ENCODE results near the gene CPT1A.
"Not testable (repeated sequence)": the region's sequence is repeated elsewhere in the genome, so short reads cannot be mapped to it uniquely, and the experiment has no call there.

Gene CPT1A

DNA sequence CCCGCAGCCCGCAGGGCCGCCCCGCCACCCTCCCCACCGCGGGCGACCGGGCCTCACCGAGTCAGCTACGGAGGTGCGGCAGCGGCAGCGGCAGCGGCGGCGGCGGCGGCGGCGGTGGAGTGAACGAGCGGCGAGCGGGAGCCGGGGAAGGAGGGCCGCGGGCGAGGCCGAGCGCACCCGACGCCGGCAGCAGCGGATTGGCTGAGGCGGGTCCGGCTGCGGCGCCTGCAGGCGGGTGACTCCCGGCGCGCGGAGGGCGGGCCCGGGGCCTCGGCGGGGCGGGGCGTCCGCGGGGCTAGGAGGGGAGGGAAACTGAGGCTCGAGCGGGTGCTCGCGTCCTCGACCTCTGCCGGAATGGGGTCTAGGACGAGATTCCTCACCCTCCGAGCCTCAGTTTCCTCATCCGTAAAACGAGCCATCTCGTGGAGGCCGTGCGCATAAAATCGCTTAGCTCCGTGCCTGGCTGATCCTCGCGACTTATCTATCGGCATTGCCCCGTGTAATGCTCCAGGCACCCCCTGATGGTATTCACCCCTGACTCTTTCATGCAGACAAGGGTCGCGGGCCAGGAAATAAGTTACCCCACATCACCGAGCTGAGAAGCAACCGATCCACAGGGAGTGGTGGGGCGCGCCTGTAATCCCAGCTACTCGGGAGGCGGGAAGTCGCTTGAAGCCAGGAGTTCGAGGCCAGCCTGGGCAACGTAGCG lies at the start of gene CPT1A:
TSS of gene CPT1A (minus strand) at position 199 of the 709 bp plus-strand sequence. CDS start 26,442 bp downstream, outside the sequence.
- DNase-seq, result peak; percentile 58

DNA sequence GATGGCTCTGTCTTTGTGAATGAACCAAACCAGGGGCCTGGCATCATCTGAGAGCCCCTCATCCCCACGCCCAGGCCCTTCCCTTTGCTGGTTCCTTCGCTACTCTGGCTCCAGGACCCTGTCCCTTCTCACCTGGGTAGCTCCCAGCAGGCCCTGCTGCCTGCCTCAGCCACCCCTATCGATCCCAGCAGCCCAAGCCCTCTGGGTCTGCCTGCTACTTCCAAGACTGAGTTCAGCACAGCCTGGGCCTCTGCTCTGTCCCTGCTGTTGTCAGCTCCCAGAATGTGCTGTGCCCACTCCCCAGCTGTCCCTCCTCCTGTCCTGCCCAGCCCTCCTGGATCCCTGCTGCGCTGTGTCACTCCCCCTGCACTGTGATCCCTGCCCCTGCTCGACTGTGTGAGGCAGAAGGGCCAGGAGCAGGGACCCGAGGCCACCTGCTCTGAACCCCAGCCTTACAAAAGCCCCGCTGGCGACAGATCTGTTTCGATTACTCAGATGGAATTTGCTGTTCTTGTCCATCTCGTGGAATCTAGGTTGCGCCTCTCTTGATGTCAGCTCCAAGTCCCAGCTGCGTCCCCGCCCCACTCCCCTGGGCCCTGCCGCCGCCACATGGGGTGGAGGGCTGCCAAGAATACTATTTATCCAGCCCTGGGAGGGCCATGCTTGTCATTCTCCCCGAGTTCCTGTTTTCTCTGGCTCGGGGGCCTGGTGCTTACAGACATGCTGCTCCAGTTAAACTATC lies 48.9 kb upstream of the CPT1A start:
- no peak for DNase-seq

DNA sequence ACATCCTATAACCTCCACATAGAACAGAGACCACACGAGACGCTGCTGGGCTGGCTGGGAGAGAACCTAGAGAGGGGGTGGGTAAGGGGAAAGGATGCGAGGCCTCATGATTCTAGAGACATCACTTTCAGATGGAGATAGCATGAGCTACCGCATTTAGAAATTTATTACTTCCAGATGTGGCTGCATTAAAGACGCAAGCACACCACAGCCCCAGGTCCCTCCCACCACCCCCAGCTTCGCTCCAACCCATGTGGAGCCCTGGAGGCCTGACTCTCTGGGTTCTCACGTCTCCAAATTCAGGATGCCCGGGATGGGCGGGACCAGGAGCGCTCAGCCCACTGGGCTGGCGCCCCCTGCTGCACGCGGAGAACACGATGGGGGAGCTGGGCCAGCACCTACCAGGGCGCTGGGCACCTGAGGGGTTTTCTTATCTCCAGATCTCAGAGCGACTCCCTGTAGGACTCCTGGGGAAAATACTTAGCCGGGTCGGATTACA lies 48.3 kb upstream of the CPT1A start:
- DNase-seq, result no peak

DNA sequence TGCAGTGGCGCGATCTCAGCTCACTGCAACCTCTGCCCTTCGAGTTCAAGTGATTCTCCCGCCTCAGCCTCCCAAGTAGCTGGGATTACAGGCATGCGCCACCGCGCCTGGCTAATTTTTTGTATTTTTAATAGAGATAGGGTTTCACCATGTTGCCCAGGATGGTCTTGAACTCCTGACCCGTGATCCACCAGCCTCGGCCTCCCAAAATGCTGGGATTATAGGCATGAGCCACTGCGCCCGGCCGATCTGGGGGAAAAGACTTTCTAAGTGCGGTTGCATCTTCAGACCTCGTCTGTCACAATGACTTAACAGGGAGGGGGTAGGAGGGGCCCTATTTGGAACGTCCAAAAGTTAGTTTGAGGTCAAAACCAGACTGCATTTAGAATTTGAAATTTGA lies 43.1 kb upstream of the CPT1A start:
- DNase-seq, result not testable (repeated sequence)

DNA sequence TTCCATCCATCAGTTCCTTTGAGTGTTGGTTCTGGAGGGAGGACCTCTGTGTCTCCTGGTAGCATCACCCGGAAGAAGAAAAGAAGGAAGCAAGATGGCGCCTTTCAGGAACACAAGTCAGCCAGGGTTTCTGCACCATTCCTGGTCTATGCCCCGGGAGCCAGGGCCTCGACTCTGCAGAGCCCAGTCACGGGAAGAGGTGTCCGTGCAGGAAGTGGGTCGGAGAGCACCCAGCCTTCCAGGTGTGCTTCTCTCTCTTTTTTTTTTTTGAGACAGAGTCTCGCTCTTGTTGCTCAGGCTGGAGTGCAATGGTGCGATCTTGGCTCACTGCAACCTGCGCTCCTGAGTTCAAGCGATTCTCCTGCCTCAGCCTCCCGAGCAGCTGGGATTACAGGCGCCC lies 40.7 kb upstream of the CPT1A start:
- no peak for DNase-seq

DNA sequence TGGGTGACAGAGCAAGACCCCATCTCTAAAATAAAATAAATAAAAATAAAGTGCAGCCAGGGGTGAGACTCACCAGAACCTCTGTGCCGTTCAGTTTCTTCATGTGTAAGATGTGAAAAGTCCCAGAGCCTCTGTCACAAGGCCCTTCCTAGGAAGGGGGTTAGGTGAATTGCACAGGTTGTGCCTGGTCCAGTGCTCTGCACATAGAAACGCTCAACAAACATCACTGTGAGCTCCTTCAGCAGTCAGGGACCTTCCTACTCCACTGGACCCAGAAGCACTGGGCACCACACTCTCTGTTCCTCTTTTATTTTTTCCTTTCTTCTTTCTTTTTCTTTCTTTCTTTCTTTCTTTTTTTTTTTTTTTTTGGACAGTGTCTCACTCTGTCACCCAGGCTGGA lies 39.6 kb upstream of the CPT1A start:
- DNase-seq, result no peak

DNA sequence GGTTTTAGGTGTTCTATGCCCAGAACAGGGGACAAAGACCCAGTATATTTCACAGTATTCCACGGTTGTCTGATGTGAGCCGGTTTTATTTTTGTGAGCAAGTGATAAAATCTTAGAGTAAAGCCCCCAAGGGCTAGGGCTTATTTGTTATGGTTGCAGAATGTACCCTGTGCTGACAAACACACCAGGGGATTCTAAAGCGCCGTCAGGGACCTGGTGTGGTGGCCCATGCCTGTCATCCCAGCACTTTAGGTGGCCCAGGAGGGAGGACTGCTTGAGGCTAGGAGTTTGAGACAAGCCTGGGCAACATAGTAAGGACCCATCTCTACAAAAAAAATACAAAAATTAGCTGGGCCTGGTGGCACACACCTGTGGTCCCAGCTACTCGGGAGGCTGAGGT lies 39.1 kb upstream of the CPT1A start:
- DNase-seq, result no peak

DNA sequence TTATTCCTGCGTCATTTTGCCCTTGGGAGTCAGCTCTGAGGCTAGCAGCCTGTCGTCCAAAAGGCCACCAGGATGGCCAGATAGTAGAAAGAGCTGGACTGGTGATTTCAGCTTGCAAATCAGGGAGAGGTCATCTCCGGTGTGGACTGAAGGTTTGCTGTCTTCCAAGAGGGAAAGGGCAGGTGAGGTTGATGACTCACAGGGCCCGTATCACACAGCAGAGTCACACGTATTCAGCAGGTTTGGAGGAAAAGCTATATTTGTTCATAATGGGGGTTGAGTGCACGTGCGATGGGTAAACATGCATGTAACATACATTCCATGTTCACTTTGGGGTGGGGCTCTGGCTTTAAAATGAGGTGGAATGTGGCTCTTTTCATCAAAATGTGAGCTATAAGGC lies 36.3 kb upstream of the CPT1A start:
- no peak for DNase-seq

DNA sequence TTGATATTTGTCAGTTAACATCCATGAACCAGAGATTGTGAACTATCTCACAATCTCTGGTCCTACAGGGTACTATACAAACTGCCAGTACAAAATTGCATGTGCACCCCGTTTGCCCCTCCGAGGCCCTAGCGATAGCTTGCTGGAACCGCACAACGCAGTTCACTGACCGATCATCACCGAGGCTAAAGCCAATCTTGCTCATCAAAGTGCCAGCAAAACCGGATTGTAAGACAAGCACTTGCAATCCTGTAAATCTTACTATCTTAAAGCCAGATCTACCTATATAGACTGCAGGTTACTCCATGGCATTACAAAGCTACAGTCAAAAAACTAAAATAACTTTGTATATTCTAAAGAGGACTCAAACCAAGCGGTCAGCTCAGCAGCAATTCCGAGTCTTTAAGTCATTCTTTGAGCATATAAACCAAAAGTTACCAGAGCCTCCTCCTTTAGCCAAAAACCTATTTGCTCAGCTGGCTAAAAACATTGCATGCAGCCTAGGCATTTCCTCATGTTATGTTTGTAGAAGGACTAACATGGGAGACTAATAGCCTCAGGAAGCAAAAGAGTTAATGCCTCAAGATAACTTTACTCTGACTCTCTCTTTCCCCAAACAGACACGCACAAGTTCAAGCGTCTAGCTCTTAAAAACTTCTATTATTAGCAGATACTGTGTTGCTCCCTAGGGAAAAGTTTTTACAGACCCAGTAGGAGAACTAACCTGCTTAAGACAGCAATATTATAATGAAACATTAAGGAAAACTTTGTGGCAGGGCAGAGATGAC lies 30.7 kb upstream of the CPT1A start:
- no peak for DNase-seq

DNA sequence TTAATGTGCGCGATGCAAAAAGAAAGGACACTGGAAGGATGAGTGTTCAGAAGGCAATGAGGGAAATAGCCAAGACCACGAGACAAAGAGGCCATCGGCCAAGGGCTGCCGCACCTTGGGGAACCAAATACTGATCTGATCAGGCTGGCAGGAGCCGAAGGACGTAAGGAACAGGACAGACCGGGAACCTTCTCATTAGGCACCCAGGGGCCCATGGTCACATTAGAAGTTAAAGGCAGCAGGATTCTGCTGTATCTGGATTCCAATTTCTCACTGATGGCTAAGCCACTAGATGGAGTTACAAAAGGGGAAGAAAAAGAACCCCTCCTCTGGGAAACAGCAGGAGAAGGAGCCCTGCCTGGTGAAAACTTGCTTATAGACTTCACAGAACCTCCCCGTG lies 28.8 kb upstream of the CPT1A start:
- DNase-seq, result no peak

DNA sequence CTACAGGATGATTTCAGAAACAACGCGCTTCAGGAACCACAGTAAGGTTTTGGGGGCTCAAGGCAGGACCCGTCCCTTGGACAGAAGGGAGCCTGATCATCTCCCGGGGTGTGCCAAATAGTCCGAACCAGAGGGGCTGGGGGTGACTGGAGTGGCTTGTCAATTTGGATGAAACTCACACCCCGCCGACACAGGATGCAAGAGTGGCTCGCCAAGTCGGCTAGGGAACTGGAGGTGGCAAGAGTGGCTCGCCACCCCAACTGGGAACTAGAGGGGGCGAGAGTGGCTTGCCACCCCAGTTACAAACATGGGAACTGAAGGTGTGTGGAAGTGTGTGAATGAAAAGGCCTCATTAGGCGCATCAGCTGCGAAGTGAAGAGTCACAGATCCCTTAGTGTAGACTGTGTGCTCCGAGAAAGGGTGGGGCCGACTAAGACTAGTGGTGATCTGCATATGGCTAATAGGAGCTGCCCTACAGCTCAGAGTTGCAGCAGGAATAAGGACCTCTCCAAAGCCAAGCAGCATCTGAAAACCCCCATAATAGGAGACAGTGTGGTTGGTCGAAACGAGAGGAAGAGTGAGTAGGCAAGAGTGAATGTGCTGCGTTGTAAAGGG lies 26.6 kb upstream of the CPT1A start:
- no peak for DNase-seq

DNA sequence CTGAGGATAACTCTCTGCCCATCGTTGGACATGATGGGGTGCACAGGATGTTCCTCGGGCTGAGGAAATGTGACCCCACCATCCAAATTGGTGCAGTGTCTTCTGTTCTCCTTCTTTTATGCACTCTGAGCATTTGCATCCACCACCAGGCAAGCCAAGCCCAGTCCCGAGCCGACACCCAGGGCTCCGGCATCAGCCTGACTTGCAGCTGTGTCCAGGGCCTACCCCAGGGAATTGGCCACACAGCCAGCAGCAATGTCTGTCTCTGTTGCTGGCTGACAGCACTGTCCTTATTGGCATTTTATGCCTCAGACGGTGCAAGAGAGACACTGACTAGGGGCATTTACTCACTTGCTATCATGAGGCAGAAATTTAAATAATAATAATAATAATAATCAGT lies 25.4 kb upstream of the CPT1A start:
- no peak for DNase-seq

DNA sequence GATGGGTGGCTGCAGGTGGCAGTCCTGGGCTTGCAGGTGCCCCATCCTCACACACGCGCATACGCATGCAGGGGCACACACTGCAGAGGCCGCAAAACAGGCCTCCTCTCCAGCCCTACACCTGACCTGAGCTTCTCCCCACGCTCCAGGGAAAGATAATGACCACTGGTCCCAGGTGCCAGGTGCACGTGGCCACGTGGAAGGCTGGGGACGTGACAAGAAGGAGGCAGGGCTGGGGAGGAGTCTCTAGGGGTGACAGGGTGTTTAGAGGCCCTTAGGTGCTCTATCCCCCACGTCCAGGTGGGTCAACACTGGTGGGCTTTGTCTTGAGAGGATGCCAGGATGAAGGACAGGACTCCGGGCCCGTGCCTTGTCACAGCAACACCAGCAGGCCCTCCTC lies 23.5 kb upstream of the CPT1A start:
- no peak for DNase-seq

DNA sequence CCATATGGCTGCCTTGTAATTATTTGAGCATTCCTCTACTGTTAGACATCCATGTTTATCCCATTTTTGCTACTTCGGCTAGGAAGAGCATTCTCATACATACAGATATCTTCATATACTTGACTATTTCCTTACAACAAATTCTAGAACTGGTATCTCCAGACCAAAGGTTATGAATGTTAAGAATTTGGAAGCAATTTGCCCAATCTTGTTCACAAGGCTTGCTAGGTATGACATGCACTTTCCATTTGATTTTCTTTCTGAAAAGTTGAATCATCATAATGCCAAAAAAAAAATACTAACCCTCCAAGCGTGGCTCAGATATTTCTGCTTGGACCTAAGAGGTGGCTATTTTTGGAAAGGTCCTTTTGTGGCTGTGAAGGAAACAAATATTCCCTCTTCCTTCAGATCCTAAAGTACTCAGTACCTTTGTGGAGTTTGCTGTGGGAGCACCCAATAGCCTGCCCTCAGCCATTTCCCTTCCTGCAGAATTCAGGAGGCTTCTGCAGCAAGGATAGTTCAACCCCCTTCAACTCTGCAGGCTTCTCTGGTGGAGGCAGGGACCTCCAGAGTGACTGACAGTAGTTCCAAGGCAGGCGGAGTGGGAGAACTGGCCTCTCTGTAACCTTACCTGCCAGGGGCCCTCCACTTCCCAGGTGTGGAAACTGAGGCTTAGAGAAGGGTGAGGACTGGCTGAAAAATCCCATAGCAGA lies 22.0 kb upstream of the CPT1A start:
- DNase-seq, result no peak

DNA sequence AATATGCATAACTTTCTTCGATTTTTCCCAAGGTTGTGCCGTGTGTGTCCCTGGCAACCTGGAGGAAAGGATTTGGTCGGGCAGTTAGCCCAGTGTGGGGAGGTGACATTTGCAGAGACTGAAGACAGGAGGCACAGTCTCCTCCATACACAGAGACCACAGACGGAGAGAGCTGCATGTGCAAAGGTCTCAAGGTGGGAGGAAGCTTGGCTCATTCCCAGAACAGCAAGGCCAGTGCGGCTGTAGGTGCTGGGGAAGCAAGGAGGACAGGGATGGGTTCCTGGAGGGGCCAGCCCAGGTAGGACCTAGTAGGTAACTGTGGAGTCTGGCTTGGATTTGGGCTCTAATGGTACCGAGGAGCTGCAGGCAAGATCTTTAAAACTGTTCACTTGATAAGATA lies 20.7 kb upstream of the CPT1A start:
- no peak for DNase-seq

DNA sequence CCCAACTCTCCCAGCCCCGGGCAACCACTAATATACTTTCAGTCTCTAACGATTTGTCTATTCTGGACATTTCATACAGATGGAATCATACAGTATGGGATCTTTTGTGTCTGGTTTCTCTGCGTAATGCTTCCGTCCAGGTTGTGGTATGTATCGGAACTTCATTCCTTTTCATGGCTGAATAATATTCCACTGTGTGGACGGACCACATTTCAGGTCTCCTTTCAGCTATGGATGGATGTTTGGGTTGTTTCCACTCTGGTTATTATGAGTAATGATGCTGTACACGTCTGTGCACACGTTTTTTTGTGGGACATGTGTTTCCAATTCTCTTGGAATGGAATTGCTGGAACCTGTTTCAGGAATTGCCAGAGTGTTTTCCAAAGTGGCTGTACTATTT lies 17.4 kb upstream of the CPT1A start:
- DNase-seq, result no peak

DNA sequence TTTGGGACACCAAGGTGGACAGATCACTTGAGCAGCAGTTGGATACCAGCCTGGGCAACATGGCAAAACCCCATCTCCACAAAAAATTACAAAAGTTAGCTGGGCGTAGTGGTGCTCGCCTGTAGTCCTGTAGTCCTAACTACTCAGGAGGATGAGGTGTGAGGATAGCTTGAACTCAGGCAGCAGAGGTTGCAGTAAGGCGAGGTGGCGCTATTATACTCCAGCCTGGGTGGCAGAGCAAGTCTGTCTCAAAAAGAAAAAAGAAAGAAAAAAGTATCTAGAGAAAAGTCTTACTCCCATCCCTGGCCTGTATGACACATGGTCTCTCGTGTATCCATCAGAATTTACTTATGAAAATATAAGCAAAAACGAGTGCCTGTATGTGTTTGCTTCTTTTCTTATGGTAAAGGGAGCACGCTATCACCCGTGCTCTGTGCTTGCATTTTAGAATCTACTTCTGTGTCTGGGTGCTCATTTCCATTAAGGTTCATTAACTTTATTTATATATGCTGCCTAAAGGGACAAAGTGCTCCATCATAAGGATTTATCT lies 15.4 kb upstream of the CPT1A start:
- no peak for DNase-seq

DNA sequence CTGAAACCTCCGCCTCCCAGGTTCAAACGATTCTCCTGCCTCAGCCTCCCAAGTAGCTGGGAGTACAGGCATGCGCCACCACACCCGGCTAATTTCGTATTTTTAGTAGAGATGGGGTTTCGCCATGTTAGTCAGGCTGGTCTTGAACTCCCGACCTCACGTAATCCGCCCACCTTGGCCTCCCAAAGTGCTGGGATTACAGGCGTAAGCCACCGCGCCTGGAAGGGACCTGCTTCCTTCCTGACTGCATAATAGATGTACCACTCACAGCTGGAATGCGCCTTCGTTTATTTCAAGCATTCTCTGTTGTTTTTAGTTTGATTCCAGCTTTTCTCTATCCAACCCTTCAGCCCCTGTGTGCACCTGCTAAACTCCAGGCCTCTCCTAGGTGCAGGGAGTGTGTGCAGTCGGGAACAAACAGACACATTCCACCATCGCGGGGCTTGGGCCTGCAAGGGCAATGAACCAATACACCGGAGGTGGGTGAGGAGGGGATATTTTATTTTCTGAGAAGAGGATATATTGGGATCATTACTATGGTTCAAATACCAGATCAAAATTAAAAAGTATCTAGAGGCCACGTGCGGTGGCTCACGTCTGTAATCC lies 14.8 kb upstream of the CPT1A start:
- DNase-seq, result not testable (repeated sequence)

DNA sequence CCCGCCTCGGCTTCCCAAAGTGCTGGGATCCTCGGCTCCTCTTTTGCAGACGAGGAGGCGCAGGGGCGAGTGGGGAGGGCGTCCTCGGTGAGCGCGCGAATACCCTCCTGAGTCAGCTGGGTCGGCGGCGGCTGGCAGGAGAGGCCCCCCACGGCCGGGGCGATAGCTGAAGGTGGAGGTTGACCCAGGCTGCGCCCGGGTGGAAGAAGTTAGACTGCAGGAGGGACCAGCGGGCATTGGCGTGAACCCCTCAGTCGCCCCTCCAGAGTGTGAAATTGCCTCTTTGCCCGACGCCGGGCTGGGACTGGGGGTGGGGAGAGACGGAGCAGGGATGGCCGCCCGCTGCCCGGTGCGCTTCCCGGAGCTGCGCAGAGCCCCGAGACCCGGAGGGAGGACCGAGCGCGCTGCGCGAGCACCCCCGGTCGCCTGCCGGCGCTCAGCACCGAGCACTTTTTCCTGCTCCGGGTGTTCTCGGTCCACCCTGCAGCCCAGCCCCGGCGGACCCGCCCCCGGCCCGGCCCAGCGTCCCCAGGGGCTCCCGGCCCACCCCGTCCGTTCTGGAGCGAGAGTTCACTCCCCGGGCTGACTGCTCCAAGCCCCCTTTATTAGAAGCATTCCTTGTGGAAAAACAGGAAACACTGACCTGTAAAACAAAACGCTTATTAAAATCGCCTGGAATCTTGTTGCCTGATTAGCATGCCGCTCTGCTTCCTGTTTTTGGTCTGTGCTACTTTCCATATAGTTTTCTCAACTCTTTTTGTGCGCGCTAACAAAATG lies 13.7 kb upstream of the CPT1A start:
- DNase-seq, result no peak

DNA sequence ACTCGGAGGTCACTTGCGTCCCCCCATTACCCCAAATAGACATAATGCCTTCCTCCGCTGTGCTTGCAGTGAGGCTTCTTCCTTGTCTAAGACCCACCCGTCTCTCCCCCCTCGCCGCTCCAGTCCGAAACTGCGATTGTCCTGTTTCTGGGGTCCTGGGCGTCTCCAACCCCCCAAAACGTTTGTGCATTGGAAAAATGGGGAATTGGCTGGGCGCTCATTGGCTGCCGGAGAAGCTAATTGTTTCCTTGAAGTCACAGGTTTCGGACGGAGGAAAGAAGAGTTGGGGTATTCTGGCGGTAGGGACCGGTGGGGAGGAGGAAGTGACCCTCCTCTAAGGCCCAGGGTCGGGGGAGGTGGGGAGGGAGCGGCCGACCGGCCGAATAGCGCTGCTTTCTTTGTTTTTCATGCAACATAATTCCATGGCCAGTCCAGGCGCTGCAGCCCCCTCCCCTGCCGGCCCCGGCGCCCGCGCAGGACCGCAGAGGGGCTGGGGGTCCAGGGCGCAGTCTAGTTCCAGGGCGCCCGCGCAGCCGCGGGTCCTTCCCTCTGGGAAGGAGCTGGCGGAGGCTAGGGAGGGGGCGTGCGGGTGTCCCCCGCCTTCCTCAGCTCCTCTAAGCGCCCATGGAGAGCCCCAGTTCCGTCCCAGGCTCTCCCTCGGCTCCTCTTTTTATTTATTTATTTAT lies 12.7 kb upstream of the CPT1A start:
- DNase-seq, result no peak

Measured in DMS153 (cell line).